ENCODE measurements around the gene ROR2. TPM values are rescaled to one million over a fixed set of nuclear protein-coding genes. Genes with fewer than 3 reads are reported as not detected.

ROR2 gene
- total RNA-seq, 1 experiment from 2014 or later: 5.9 TPM

DNA sequence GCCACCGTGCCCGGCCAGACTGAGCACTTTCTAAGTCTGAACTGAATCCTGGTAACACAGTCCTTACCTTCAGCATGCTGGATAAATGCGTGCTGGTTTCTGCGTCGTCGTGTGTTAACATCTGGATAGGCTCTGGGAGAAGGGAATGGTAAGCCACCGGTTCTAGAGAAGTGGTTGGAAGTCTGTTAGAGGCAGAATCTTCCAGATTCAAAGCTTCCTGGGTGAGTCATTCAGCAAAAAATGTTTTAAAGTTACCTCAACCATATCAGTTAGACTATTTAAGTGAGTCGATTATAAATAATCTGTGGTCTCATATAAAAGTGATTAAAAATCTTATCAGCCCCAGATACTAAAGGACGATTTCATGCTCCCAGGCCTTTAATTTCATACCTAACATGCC is 269.9 kb downstream of the ROR2 start:
- no peaks in the 10 kb centered on the region for H3K4me1 ChIP-seq (ENCODE audit: control insufficient read depth, insufficient read depth, low read length)
- no peaks in the 10 kb centered on the region for H3K27me3 ChIP-seq (ENCODE audit: control insufficient read depth, insufficient read depth, low read length)
- no peaks in the 10 kb centered on the region for H3K9me3 ChIP-seq (ENCODE audit: control insufficient read depth, insufficient read depth, low read depth, low read length)
- ChIA-PET POLR2A (no interaction called here), CTCF (interaction anchor here (0.7 kb wide), 1 partner anchor 523 kb away, joined by 4 read pairs; no protein-coding TSS in a partner anchor)
- H3K4me3 ChIP-seq (ENCODE audit: low read depth in 2 of 2, low read length in 2 of 2): no peak overlapping the region
- TF ChIP-seq, protein P1, sequence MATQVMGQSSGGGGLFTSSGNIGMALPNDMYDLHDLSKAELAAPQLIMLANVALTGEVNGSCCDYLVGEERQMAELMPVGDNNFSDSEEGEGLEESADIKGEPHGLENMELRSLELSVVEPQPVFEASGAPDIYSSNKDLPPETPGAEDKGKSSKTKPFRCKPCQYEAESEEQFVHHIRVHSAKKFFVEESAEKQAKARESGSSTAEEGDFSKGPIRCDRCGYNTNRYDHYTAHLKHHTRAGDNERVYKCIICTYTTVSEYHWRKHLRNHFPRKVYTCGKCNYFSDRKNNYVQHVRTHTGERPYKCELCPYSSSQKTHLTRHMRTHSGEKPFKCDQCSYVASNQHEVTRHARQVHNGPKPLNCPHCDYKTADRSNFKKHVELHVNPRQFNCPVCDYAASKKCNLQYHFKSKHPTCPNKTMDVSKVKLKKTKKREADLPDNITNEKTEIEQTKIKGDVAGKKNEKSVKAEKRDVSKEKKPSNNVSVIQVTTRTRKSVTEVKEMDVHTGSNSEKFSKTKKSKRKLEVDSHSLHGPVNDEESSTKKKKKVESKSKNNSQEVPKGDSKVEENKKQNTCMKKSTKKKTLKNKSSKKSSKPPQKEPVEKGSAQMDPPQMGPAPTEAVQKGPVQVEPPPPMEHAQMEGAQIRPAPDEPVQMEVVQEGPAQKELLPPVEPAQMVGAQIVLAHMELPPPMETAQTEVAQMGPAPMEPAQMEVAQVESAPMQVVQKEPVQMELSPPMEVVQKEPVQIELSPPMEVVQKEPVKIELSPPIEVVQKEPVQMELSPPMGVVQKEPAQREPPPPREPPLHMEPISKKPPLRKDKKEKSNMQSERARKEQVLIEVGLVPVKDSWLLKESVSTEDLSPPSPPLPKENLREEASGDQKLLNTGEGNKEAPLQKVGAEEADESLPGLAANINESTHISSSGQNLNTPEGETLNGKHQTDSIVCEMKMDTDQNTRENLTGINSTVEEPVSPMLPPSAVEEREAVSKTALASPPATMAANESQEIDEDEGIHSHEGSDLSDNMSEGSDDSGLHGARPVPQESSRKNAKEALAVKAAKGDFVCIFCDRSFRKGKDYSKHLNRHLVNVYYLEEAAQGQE (IDR thresholded peaks at IDR 0.05; ENCODE audit: insufficient read depth in 1 of 2, low read depth in 2 of 2, low read length in 1 of 2): no peak
- no peak for TF ChIP-seq TCF7L2 (IDR thresholded peaks at IDR 0.05; ENCODE audit: low read depth, low read length)
- no peak for TF ChIP-seq POLR2AphosphoS5 (IDR thresholded peaks at IDR 0.05; ENCODE audit: low read depth, low read length)
- no peak for TF ChIP-seq SIN3A (IDR thresholded peaks at IDR 0.05; ENCODE audit: borderline replicate concordance, insufficient read depth, low read depth, low read length)
- TF ChIP-seq, protein P2, sequence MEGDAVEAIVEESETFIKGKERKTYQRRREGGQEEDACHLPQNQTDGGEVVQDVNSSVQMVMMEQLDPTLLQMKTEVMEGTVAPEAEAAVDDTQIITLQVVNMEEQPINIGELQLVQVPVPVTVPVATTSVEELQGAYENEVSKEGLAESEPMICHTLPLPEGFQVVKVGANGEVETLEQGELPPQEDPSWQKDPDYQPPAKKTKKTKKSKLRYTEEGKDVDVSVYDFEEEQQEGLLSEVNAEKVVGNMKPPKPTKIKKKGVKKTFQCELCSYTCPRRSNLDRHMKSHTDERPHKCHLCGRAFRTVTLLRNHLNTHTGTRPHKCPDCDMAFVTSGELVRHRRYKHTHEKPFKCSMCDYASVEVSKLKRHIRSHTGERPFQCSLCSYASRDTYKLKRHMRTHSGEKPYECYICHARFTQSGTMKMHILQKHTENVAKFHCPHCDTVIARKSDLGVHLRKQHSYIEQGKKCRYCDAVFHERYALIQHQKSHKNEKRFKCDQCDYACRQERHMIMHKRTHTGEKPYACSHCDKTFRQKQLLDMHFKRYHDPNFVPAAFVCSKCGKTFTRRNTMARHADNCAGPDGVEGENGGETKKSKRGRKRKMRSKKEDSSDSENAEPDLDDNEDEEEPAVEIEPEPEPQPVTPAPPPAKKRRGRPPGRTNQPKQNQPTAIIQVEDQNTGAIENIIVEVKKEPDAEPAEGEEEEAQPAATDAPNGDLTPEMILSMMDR (IDR thresholded peaks at IDR 0.05): no peak
- ATAC-seq (no peak), DNase-seq (ENCODE audit: low read depth, low spot score) (no peak)
- no TSS peak for BruUV-seq (replicated peaks)
- H3K36me3 ChIP-seq (ENCODE audit: control insufficient read depth, insufficient read depth, low read length): no peaks in the 10 kb centered on the region
- in situ Hi-C loops (cut with HindIII; ENCODE audit: low pct_unique_long_range_greater_than_20kb, low sequenced_read_pairs): no loop called here
- intact Hi-C loops (cut with micrococcal nuclease; ENCODE audit: unreplicated experiment): no loop called here
- H3K27ac ChIP-seq (ENCODE audit: low read length): no peak overlapping the region

DNA sequence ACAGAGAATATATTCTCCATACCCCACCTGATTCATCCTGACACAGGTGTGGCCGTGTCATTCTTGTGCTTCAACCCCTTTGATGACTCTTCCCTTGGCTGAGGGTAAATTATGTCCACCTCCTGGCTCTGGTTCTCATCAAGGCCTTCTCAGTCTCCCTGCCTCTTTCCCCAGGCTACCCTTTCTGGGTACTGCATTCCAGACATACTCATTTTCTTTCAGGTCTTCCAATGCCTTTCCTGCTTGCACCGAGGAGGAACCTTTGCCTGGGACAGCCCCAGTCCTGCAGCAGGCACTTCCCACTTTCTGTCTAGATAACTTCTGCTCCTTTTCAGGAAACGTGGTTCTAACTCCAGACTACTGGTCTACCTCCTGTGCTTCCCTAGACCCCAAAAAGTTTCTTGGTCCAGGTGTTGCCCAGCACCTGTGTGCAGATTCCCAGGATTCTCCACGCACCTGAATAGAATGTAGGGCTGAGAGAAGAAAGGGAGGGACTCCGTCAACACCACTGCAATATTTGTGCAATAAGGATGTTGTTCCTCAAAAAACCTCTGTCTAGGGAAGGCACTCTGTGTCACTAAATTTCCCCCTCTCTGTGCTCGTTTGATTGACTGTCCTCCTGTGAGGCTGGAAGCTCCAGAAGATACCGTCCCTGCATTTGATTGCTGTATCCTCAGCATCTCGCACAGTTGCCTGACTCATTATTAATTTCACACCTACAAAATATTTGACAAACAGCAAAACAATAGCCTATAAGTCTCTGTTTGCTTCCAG is 271.0 kb downstream of the ROR2 start:
- H3K36me3 ChIP-seq (ENCODE audit: control insufficient read depth, insufficient read depth, low read length): no peaks in the 10 kb centered on the region
- intact Hi-C loops (cut with micrococcal nuclease; ENCODE audit: unreplicated experiment): loop anchor here (5.0 kb wide), 1 partner anchor 762 kb away; no protein-coding TSS in a partner anchor
- TF ChIP-seq POLR2AphosphoS5 (IDR thresholded peaks at IDR 0.05; ENCODE audit: low read depth, low read length) (no peak), SIN3A (IDR thresholded peaks at IDR 0.05; ENCODE audit: borderline replicate concordance, insufficient read depth, low read depth, low read length) (no peak), TCF7L2 (IDR thresholded peaks at IDR 0.05; ENCODE audit: low read depth, low read length) (no peak)
- TF ChIP-seq, protein P2 (IDR thresholded peaks at IDR 0.05): no peak
- TF ChIP-seq, protein P1 (IDR thresholded peaks at IDR 0.05; ENCODE audit: insufficient read depth in 1 of 2, low read depth in 2 of 2, low read length in 1 of 2): no peak
- CTCF ChIA-PET: interaction anchor here (0.7 kb wide), 1 partner anchor 522 kb away, joined by 4 read pairs; no protein-coding TSS in a partner anchor
- H3K27me3 ChIP-seq (ENCODE audit: control insufficient read depth, insufficient read depth, low read length): no peaks in the 10 kb centered on the region
- no TSS peak for BruUV-seq (replicated peaks)
- in situ Hi-C loops (cut with HindIII; ENCODE audit: low pct_unique_long_range_greater_than_20kb, low sequenced_read_pairs): no loop called here
- H3K27ac ChIP-seq (ENCODE audit: low read length): no peak overlapping the region
- ATAC-seq (no peak), DNase-seq (ENCODE audit: low read depth, low spot score) (no peak)
- POLR2A ChIA-PET: no interaction called here
- H3K4me3 ChIP-seq (ENCODE audit: low read depth in 2 of 2, low read length in 2 of 2): no peak overlapping the region
- no peaks in the 10 kb centered on the region for H3K4me1 ChIP-seq (ENCODE audit: control insufficient read depth, insufficient read depth, low read length)
- no peaks in the 10 kb centered on the region for H3K9me3 ChIP-seq (ENCODE audit: control insufficient read depth, insufficient read depth, low read depth, low read length)

All from Panc1 (cell line).